Adrenal gland (tissue), 5 donors: ENCODE data around the gene CORO2B.

Source experiments
- POLR2A ChIP-seq, 2 donors: fragments of 450-650 bp; IDR thresholded peaks; one replicate each; pipeline ENCODE4 v1.6.1; 2017; ENCODE audit warnings: antibody characterized with exemption in 2 of 2, mild to moderate bottlenecking in 2 of 2, moderate library complexity in 1 of 2
- TF ChIP-seq, protein P1 (sequence below), 6 experiments: fragments of 450-650 bp in 4 of 6; fragments of 200-600 bp in 2 of 6; sonication (generic) in 1 of 6; IDR thresholded peaks; 1 replicate in 5 of 6; 2 replicates in 1 of 6; pipeline versions ENCODE4 v1.5.1 to v1.8.0; 2016 to 2021; ENCODE audit warnings: antibody characterized with exemption in 6 of 6, mild to moderate bottlenecking in 2 of 6, moderate library complexity in 1 of 6
- donor health status: DM: no; HTN: no; CAD: no.

DNA sequence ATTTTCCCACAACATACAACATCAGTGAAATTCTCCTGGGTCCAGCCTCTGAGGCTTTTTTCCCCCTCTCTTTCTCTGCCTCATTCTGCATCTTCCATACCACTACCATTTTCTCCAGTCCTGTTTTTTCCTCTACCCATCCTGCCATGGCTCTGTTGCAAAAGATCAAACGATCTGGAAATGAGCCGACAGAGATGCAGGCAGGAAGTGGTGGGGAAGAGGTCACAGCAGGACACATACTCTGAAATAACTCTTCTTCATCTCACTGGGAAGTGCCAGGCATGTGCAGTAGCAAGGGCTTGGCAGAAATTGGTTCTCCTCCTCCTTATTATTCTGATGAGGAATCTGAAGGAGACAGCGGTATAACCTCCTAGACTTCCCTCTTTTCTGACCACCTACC lies 114.3 kb downstream of the CORO2B start:
- TF ChIP-seq, protein P1, sequence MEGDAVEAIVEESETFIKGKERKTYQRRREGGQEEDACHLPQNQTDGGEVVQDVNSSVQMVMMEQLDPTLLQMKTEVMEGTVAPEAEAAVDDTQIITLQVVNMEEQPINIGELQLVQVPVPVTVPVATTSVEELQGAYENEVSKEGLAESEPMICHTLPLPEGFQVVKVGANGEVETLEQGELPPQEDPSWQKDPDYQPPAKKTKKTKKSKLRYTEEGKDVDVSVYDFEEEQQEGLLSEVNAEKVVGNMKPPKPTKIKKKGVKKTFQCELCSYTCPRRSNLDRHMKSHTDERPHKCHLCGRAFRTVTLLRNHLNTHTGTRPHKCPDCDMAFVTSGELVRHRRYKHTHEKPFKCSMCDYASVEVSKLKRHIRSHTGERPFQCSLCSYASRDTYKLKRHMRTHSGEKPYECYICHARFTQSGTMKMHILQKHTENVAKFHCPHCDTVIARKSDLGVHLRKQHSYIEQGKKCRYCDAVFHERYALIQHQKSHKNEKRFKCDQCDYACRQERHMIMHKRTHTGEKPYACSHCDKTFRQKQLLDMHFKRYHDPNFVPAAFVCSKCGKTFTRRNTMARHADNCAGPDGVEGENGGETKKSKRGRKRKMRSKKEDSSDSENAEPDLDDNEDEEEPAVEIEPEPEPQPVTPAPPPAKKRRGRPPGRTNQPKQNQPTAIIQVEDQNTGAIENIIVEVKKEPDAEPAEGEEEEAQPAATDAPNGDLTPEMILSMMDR (IDR thresholded peaks at IDR 0.05), result no peak
- TF ChIP-seq POLR2A (IDR thresholded peaks at IDR 0.05), result no peak
